Vagina (tissue), 2 donors: ENCODE measurements around the gene BAX.

Source experiments
- POLR2A ChIP-seq, 2 donors: fragments of 450-650 bp; IDR thresholded peaks; one replicate each; pipeline ENCODE4 v1.6.1; 2017; ENCODE audit warnings: antibody characterized with exemption in 2 of 2, mild to moderate bottlenecking in 2 of 2, moderate library complexity in 2 of 2
- POLR2AphosphoS5 ChIP-seq, 2 donors: sonication (generic); formaldehyde crosslinking; IDR thresholded peaks; one replicate each; pipeline ENCODE4 v1.9.0; 2017; ENCODE audit warnings: antibody characterized with exemption in 2 of 2, mild to moderate bottlenecking in 2 of 2, low read depth in 1 of 2; ENCODE audit not compliant: insufficient read depth in 1 of 2
- TF ChIP-seq, protein P1 (sequence below), 3 experiments: fragments of 450-650 bp in 2 of 3; fragments of 200-600 bp in 1 of 3; sonication (generic) in 1 of 3; IDR thresholded peaks; one replicate each; pipeline ENCODE4 v1.5.1; 2017 to 2019; ENCODE audit warnings: antibody characterized with exemption in 3 of 3, mild to moderate bottlenecking in 2 of 3, moderate library complexity in 2 of 3

DNA sequence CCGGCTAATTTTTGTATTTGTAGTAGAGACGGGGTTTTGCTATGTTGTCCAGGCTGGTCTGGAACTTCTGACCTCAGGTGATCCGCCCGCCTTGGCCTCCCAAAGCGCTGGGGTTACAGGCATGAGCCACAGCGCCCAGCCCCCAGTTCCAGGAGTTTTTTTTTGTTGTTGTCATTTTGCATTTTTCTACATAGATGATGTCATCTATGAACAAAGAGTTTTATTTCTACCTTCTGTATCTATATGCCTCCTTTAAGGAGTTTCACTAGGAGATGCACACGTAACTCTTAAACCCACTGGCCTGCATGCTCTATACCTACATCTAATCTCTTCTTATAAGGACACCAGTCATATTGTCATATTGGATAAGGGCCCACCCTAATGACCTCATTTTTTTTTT is 16.4 kb upstream of the BAX start:
- no peak for TF ChIP-seq POLR2A (IDR thresholded peaks at IDR 0.05)
- TF ChIP-seq, protein P1, sequence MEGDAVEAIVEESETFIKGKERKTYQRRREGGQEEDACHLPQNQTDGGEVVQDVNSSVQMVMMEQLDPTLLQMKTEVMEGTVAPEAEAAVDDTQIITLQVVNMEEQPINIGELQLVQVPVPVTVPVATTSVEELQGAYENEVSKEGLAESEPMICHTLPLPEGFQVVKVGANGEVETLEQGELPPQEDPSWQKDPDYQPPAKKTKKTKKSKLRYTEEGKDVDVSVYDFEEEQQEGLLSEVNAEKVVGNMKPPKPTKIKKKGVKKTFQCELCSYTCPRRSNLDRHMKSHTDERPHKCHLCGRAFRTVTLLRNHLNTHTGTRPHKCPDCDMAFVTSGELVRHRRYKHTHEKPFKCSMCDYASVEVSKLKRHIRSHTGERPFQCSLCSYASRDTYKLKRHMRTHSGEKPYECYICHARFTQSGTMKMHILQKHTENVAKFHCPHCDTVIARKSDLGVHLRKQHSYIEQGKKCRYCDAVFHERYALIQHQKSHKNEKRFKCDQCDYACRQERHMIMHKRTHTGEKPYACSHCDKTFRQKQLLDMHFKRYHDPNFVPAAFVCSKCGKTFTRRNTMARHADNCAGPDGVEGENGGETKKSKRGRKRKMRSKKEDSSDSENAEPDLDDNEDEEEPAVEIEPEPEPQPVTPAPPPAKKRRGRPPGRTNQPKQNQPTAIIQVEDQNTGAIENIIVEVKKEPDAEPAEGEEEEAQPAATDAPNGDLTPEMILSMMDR (IDR thresholded peaks at IDR 0.05): no peak
- no peak for TF ChIP-seq POLR2AphosphoS5 (IDR thresholded peaks at IDR 0.05; ENCODE audit: insufficient read depth in 1 of 2, low read depth in 1 of 2)
